Neuron (in vitro differentiated cells): ENCODE results near the gene PCCA.

Experiments
- H2AFZ ChIP-seq: one replicate; pipeline ENCODE4 v1.6.1; 2013; ENCODE audit warnings: low read depth, mild to moderate bottlenecking, inconsistent platforms, low read length, moderate library complexity
- H3K27me3 ChIP-seq: one replicate; pipeline ENCODE4 v1.6.1; 2013; ENCODE audit warnings: low read length; ENCODE audit not compliant: insufficient read depth
- H3K36me3 ChIP-seq: one replicate; pipeline ENCODE4 v1.6.1; 2013; ENCODE audit warnings: low read length; ENCODE audit not compliant: insufficient read depth
- H3K4me1 ChIP-seq: one replicate; pipeline ENCODE4 v1.6.1; 2013; ENCODE audit warnings: low read length; ENCODE audit not compliant: insufficient read depth
- H3K4me3 ChIP-seq: 2 replicates; pipeline ENCODE4 v1.5.1; 2013; ENCODE audit warnings: mild to moderate bottlenecking, low read length, moderate library complexity
- H3K9me3 ChIP-seq: one replicate; pipeline ENCODE4 v1.6.1; 2013; ENCODE audit warnings: low read length

The PCCA gene

GRCh38 chr13:100434010-100434763 lies 345.3 kb downstream of the PCCA start:
- Histone ChIP-seq H3K4me3 (no peak overlapping the region), H3K9me3 (peaks cover 2% of the 10 kb centered on the region), H2AFZ (no peak overlapping the region), H3K27me3 (no peaks in the 10 kb centered on the region), H3K4me1 (peaks cover 21% of the 10 kb centered on the region), H3K36me3 (peaks cover 3% of the 10 kb centered on the region)

GRCh38 chr13:100436099-100436498 lies 347.2 kb downstream of the PCCA start:
- Histone ChIP-seq H3K27me3 (no peaks in the 10 kb centered on the region), H3K4me3 (no peak overlapping the region), H2AFZ (no peak overlapping the region), H3K36me3 (no peaks in the 10 kb centered on the region), H3K9me3 (peaks cover 2% of the 10 kb centered on the region), H3K4me1 (peaks cover 33% of the 10 kb centered on the region)

- Histone ChIP-seq H3K27me3 (no peaks in the 10 kb centered on the region), H3K4me3 (no peak overlapping the region), H3K36me3 (no peaks in the 10 kb centered on the region), H3K9me3 (peaks cover 2% of the 10 kb centered on the region), H2AFZ (no peak overlapping the region), H3K4me1 (peaks cover 40% of the 10 kb centered on the region)
These were observed 349.3 kb downstream of the PCCA start for GRCh38 chr13:100438059-100438788.

GRCh38 chr13:100439247-100439970 lies 350.5 kb downstream of the PCCA start:
- Histone ChIP-seq H3K9me3 (peaks cover 2% of the 10 kb centered on the region), H3K4me3 (peak overlapping the region; percentile 8), H3K36me3 (no peaks in the 10 kb centered on the region), H3K27me3 (no peaks in the 10 kb centered on the region), H2AFZ (no peak overlapping the region), H3K4me1 (peaks cover 29% of the 10 kb centered on the region)

GRCh38 chr13:100440751-100441425 lies 352.0 kb downstream of the PCCA start:
- H3K9me3 ChIP-seq, result no peaks in the 10 kb centered on the region
- no peak overlapping the region for H3K4me3 ChIP-seq
- no peaks in the 10 kb centered on the region for H3K27me3 ChIP-seq
- peak overlapping the region; percentile 21 for H2AFZ ChIP-seq
- no peaks in the 10 kb centered on the region for H3K36me3 ChIP-seq
- peaks cover 29% of the 10 kb centered on the region for H3K4me1 ChIP-seq

GRCh38 chr13:100442095-100442832 lies 353.4 kb downstream of the PCCA start:
- Histone ChIP-seq H3K4me3 (no peak overlapping the region), H3K9me3 (no peaks in the 10 kb centered on the region), H2AFZ (no peak overlapping the region), H3K36me3 (no peaks in the 10 kb centered on the region), H3K4me1 (peaks cover 29% of the 10 kb centered on the region), H3K27me3 (no peaks in the 10 kb centered on the region)

GRCh38 chr13:100443278-100443997 lies 354.5 kb downstream of the PCCA start:
- no peaks in the 10 kb centered on the region for H3K27me3 ChIP-seq
- H3K4me3 ChIP-seq, result no peak overlapping the region
- no peaks in the 10 kb centered on the region for H3K9me3 ChIP-seq
- peaks cover 26% of the 10 kb centered on the region for H3K4me1 ChIP-seq
- H3K36me3 ChIP-seq, result no peaks in the 10 kb centered on the region
- H2AFZ ChIP-seq, result no peak overlapping the region

GRCh38 chr13:100443998-100444328 lies 355.1 kb downstream of the PCCA start:
- no peak overlapping the region for H2AFZ ChIP-seq
- no peaks in the 10 kb centered on the region for H3K9me3 ChIP-seq
- no peaks in the 10 kb centered on the region for H3K36me3 ChIP-seq
- peaks cover 21% of the 10 kb centered on the region for H3K4me1 ChIP-seq
- H3K4me3 ChIP-seq, result no peak overlapping the region
- H3K27me3 ChIP-seq, result no peaks in the 10 kb centered on the region

- peaks cover 4% of the 10 kb centered on the region for H3K36me3 ChIP-seq
- no peaks in the 10 kb centered on the region for H3K27me3 ChIP-seq
- H2AFZ ChIP-seq, result no peak overlapping the region
- no peaks in the 10 kb centered on the region for H3K9me3 ChIP-seq
- H3K4me1 ChIP-seq, result no peaks in the 10 kb centered on the region
- no peak overlapping the region for H3K4me3 ChIP-seq
These were observed 358.9 kb downstream of the PCCA start for GRCh38 chr13:100447831-100448230.

- Histone ChIP-seq H3K36me3 (peaks cover 4% of the 10 kb centered on the region), H3K9me3 (no peaks in the 10 kb centered on the region), H2AFZ (no peak overlapping the region), H3K27me3 (no peaks in the 10 kb centered on the region), H3K4me1 (no peaks in the 10 kb centered on the region), H3K4me3 (no peak overlapping the region)
These were observed 363.0 kb downstream of the PCCA start for GRCh38 chr13:100451923-100452322.

GRCh38 chr13:100454876-100455275 lies 366.0 kb downstream of the PCCA start:
- peaks cover 5% of the 10 kb centered on the region for H3K9me3 ChIP-seq
- H2AFZ ChIP-seq, result no peak overlapping the region
- no peaks in the 10 kb centered on the region for H3K36me3 ChIP-seq
- H3K27me3 ChIP-seq, result no peaks in the 10 kb centered on the region
- no peak overlapping the region for H3K4me3 ChIP-seq
- no peaks in the 10 kb centered on the region for H3K4me1 ChIP-seq

- Histone ChIP-seq H3K9me3 (peaks cover 5% of the 10 kb centered on the region), H2AFZ (no peak overlapping the region), H3K4me3 (no peak overlapping the region), H3K4me1 (peaks cover 12% of the 10 kb centered on the region), H3K36me3 (no peaks in the 10 kb centered on the region), H3K27me3 (no peaks in the 10 kb centered on the region)
These were observed 369.8 kb downstream of the PCCA start for GRCh38 chr13:100458673-100459072.
